WI38 (cell line): ENCODE data around the gene THOC2.

ENCODE experiments used
- H3K4me3 ChIP-seq: 2 replicates; pipeline ENCODE4 v1.5.1; 2011; ENCODE audit warnings: low read depth, mild to moderate bottlenecking, control low read depth, low read length
- TF ChIP-seq, protein P1 (sequence below): IDR thresholded peaks from 2 replicates; pipeline ENCODE4 v1.5.1; 2012; ENCODE audit warnings: low read depth, mild to moderate bottlenecking, control low read depth, low read length

Gene THOC2

DNA sequence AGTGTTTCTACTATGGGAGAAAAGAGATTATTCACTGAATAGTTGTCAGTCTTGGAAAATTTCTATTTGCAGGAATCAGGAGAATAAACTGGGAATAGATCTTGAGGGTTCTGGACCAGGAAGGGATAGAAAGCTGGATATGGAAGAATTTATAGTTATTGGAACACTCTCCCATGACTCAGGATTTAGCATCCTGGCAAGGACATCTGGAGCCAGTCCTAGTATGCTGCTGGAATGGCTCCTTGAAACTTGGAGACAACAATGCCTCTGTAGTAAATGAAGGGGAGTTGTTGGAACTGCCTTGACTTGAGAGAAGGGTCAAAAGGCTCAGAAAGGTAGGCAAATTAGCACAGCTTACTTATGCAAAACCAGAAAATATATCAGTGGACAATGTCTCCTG, 23.5 kb upstream of the THOC2 start:
- no peak overlapping the region for H3K4me3 ChIP-seq
- TF ChIP-seq, protein P1, sequence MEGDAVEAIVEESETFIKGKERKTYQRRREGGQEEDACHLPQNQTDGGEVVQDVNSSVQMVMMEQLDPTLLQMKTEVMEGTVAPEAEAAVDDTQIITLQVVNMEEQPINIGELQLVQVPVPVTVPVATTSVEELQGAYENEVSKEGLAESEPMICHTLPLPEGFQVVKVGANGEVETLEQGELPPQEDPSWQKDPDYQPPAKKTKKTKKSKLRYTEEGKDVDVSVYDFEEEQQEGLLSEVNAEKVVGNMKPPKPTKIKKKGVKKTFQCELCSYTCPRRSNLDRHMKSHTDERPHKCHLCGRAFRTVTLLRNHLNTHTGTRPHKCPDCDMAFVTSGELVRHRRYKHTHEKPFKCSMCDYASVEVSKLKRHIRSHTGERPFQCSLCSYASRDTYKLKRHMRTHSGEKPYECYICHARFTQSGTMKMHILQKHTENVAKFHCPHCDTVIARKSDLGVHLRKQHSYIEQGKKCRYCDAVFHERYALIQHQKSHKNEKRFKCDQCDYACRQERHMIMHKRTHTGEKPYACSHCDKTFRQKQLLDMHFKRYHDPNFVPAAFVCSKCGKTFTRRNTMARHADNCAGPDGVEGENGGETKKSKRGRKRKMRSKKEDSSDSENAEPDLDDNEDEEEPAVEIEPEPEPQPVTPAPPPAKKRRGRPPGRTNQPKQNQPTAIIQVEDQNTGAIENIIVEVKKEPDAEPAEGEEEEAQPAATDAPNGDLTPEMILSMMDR, result no peak

DNA sequence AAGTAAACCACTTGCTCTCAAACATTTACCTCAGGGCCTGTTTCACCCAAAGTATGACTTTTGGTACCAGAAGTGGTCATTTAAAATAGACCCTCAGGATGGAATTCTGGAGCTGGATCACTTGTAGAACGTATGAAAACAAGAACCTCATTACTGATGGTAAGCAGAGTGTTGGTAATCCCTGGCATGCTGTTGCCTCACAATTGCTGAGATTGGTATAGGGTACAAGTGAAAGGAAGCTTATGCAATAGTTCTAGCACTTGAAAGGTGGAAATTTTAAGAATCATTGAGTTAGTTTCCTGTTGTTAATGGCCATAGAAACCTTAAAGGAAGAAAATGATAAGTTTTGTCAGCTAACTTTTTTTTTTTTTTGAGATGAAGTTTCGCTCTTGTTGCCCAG, 22.3 kb upstream of the THOC2 start:
- H3K4me3 ChIP-seq, result no peak overlapping the region
- TF ChIP-seq, protein P1, result no peak

DNA sequence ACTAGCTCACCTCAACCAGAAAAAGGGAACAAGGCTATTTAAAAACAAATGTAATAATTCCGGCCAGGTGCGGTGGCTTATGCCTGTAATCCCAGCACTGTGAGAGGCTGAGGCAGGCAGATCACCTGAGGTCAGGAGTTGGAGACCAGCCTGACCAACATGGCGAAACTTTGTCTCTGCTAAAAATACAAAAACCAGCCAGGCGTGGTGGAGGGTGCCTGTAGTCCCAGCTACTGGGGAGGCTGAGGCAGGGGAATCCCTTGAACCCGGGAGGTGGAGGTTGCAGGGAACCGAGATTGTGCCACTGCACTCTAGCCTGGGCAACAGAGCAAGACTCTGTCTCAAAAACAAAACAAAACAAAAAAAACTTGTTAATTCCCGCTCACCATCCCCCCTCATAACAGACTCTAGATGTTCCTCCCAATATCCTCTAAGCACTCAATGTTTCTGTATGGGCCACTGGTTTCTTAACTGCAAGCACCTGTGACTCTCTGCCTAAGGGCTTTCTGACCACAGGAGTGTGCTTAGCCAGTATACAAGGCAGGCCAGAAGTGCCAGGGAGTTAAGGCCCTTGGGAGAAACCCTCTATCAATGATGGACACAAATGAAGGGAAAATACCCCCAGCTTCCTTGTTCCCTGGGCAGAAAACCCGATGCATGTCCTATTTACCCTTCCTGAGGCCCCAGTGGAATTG, 21.0 kb upstream of the THOC2 start:
- TF ChIP-seq, protein P1, result no peak
- H3K4me3 ChIP-seq, result no peak overlapping the region

DNA sequence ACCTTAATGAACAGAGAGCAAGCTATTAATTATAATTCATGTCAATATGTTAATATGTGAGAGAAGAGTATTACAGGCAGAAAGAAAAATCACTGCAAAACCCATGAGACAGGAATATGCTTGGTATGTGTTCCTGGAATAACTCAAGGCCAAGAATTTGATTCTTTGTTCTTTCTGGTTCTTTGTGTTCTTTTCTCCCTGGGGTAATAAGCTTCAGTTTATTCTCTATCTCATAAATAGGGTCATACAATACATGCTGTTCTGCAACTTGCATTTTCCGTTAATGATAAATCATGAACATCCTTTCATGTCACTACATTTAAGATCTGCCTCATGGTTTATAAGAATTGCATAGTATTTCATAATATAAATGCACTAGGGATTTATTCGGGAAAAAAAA, 16.8 kb upstream of the THOC2 start:
- H3K4me3 ChIP-seq, result no peak overlapping the region
- TF ChIP-seq, protein P1, result no peak

DNA sequence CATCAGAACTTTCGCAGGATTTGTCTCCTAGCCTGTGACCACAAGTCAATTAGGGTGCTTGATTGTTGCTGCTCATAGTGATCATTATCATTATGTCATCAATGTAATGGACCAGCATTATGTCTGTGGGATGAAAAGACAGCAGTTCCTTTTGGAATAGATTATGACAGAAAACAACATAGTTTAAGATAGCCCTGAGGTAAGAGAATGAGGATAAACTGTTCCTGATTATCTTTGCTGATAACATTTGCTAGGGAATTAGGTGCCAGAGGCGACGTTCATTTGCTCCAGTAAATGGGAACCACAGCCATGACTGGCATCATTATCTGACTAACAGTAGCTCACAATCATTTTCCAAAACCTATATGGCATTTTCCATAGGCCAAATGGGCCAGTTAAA, 12.7 kb upstream of the THOC2 start:
- no peak overlapping the region for H3K4me3 ChIP-seq
- TF ChIP-seq, protein P1, result no peak

DNA sequence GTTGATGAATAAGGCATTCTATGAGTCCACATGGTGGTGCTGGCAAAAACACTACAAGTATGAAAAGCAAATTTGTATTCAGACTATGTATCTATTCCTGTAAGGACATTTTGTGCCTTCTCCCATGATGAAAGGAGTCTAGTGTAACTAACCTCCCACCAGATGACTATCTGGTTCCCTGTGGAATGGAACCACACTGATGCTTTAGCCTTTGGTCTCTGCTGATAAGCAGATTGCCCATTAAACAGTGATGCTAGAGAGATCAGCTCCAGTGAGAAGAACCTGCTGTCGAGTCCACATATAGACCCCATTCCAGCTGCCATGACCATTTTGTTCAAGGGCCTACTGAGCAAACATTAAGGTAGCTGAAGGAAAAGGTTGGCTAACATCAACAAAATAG, 10.5 kb upstream of the THOC2 start:
- TF ChIP-seq, protein P1, result no peak
- H3K4me3 ChIP-seq, result no peak overlapping the region

DNA sequence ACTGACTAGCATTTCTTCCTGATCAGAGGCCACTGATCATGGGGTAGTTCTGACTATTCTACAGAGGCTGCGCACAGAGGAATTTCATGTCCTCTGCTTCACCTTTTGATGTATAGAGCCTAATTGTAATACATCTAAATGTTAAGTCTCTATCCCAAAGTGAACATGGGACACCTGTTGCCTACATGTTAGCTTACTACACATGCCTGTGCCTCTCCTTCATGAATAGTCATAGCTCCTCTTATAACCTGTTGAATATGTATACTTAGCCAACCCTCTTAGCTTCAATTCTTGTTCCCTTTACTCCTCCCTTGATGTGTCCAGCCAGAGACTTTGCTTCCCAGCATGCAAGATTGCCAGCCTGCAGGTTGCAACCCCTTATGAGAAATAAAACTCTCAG, 9.6 kb upstream of the THOC2 start:
- H3K4me3 ChIP-seq, result no peak overlapping the region
- TF ChIP-seq, protein P1, result no peak
